ENCODE measurements around the gene TSTD1. TPM values are rescaled to one million over a fixed set of nuclear protein-coding genes. Genes with fewer than 3 reads are reported as not detected.
"Not testable (repeated sequence)": the region's sequence is repeated elsewhere in the genome, so short reads cannot be mapped to it uniquely, and the experiment has no call there.

Gene TSTD1
- total RNA-seq, 1 donor from 2014 or later = 70.2 TPM

GRCh38 chr1:161037661-161038522 is 872 bp downstream of the TSTD1 start:
- intact Hi-C loops (cut with micrococcal nuclease) = loop anchor here (1.0 kb wide), 2 partner anchors 8 to 41 kb away; no protein-coding TSS in a partner anchor
- H3K27me3 Mint-ChIP-seq = no peaks in the 10 kb centered on the region
- no peak for TF ChIP-seq CTCF (IDR thresholded peaks at IDR 0.05)
- H3K9me3 Mint-ChIP-seq = no peaks in the 10 kb centered on the region
- H3K4me1 Mint-ChIP-seq = peaks cover 47% of the 10 kb centered on the region
- peak overlapping the region; percentile 91 for H3K4me3 Mint-ChIP-seq
- ATAC-seq (ENCODE audit: low read depth) (no peak), DNase-seq (no peak)
- peaks cover 43% of the 10 kb centered on the region for H3K36me3 Mint-ChIP-seq (ENCODE audit: low read depth)
- H3K27ac Mint-ChIP-seq = peak overlapping the region; percentile 95
- POLR2A ChIA-PET = interaction anchor here (0.5 to 5.3 kb wide), 15 partner anchors 9 to 528 kb away, joined by 3 to 41 read pairs (median 8); partner anchors contain the start of genes ARHGAP30, DEDD, F11R and KLHDC9
- CTCF ChIA-PET = interaction anchor here (1.4 to 1.7 kb wide), 3 partner anchors 32 to 86 kb away, joined by 3 to 13 read pairs (median 4); partner anchors contain the start of gene ARHGAP30

GRCh38 chr1:161033751-161034150 is 5.0 kb downstream of the TSTD1 start:
- no peak overlapping the region for H3K4me3 Mint-ChIP-seq
- POLR2A ChIA-PET = interaction anchor here (0.9 kb wide), 1 partner anchor 13 kb away, joined by 7 read pairs; no protein-coding TSS in a partner anchor
- intact Hi-C loops (cut with micrococcal nuclease) = no loop called here

GRCh38 chr1:161032409-161032808 is 6.4 kb downstream of the TSTD1 start:
- H3K27me3 Mint-ChIP-seq = no peaks in the 10 kb centered on the region
- ChIA-PET POLR2A (interaction anchor here (0.7 kb wide), 1 partner anchor 9 kb away, joined by 4 read pairs; no protein-coding TSS in a partner anchor), CTCF (no interaction called here)
- ATAC-seq (ENCODE audit: low read depth) = no peak
- DNase-seq = no peak
- H3K36me3 Mint-ChIP-seq (ENCODE audit: low read depth) = peaks cover 11% of the 10 kb centered on the region
- intact Hi-C loops (cut with micrococcal nuclease) = no loop called here
- H3K9me3 Mint-ChIP-seq = no peaks in the 10 kb centered on the region
- H3K27ac Mint-ChIP-seq = no peak overlapping the region
- peaks cover 16% of the 10 kb centered on the region for H3K4me1 Mint-ChIP-seq
- no peak for TF ChIP-seq CTCF (IDR thresholded peaks at IDR 0.05)
- no peak overlapping the region for H3K4me3 Mint-ChIP-seq

More at GRCh38 chr1:161033751-161034150, 5.0 kb downstream of the TSTD1 start:
- Mint-ChIP-seq H3K36me3 (ENCODE audit: low read depth) (peaks cover 12% of the 10 kb centered on the region), H3K4me1 (peaks cover 27% of the 10 kb centered on the region), H3K27me3 (no peaks in the 10 kb centered on the region), H3K9me3 (no peaks in the 10 kb centered on the region), H3K27ac (no peak overlapping the region)
- CTCF ChIA-PET = interaction anchor here (0.9 kb wide), 1 partner anchor 37 kb away, joined by 3 read pairs; no protein-coding TSS in a partner anchor
- TF ChIP-seq CTCF (IDR thresholded peaks at IDR 0.05) = no peak
- ATAC-seq (ENCODE audit: low read depth) (no peak), DNase-seq (no peak)

- no peaks in the 10 kb centered on the region for H3K27me3 Mint-ChIP-seq
- peaks cover 16% of the 10 kb centered on the region for H3K4me1 Mint-ChIP-seq
- POLR2A ChIA-PET = interaction anchor here (0.7 kb wide), 1 partner anchor 10 kb away, joined by 4 read pairs; no protein-coding TSS in a partner anchor
- no peak overlapping the region for H3K4me3 Mint-ChIP-seq
- CTCF ChIA-PET = no interaction called here
- peaks cover 4% of the 10 kb centered on the region for H3K9me3 Mint-ChIP-seq
- DNase-seq (no peak), ATAC-seq (ENCODE audit: low read depth) (no peak)
- H3K36me3 Mint-ChIP-seq (ENCODE audit: low read depth) = peaks cover 14% of the 10 kb centered on the region
- intact Hi-C loops (cut with micrococcal nuclease) = no loop called here
- peak overlapping the region; percentile 37 for H3K27ac Mint-ChIP-seq
- no peak for TF ChIP-seq CTCF (IDR thresholded peaks at IDR 0.05)
Measured at GRCh38 chr1:161031874-161032273, 6.9 kb downstream of the TSTD1 start.

GRCh38 chr1:161029466-161029865 is 9.3 kb downstream of the TSTD1 start:
- H3K9me3 Mint-ChIP-seq; POLR2A ChIA-PET; ATAC-seq (ENCODE audit: low read depth); DNase-seq; CTCF ChIA-PET; H3K27me3 Mint-ChIP-seq; H3K4me3 Mint-ChIP-seq; intact Hi-C loops (cut with micrococcal nuclease); H3K27ac Mint-ChIP-seq: not testable (repeated sequence)
- Mint-ChIP-seq H3K4me1 (peaks cover 18% of the 10 kb centered on the region), H3K36me3 (ENCODE audit: low read depth) (peaks cover 16% of the 10 kb centered on the region)

- H3K4me1 Mint-ChIP-seq = peaks cover 12% of the 10 kb centered on the region
- DNase-seq; H3K9me3 Mint-ChIP-seq; H3K27me3 Mint-ChIP-seq; H3K27ac Mint-ChIP-seq; intact Hi-C loops (cut with micrococcal nuclease); ATAC-seq (ENCODE audit: low read depth); H3K4me3 Mint-ChIP-seq: not testable (repeated sequence)
- ChIA-PET CTCF (interaction anchor here (2.3 kb wide), 1 partner anchor 29 kb away, joined by 7 read pairs; no protein-coding TSS in a partner anchor), POLR2A (interaction anchor here (0.6 to 0.9 kb wide), 4 partner anchors 13 to 363 kb away, joined by 5 to 13 read pairs (median 6); partner anchors contain the start of gene USF1)
- peaks cover 13% of the 10 kb centered on the region for H3K36me3 Mint-ChIP-seq (ENCODE audit: low read depth)
Measured at GRCh38 chr1:161026954-161027353, 11.8 kb downstream of the TSTD1 start.

GRCh38 chr1:161022432-161022831 is 16.3 kb downstream of the TSTD1 start:
- Mint-ChIP-seq H3K4me1 (peaks cover 33% of the 10 kb centered on the region), H3K4me3 (peak overlapping the region; percentile 7)
- ATAC-seq (ENCODE audit: low read depth); H3K27me3 Mint-ChIP-seq; H3K27ac Mint-ChIP-seq; intact Hi-C loops (cut with micrococcal nuclease); H3K36me3 Mint-ChIP-seq (ENCODE audit: low read depth); DNase-seq; H3K9me3 Mint-ChIP-seq: not testable (repeated sequence)
- POLR2A ChIA-PET = interaction anchor here (2.6 to 2.7 kb wide), 2 partner anchors 24 to 74 kb away, joined by 16 to 63 read pairs; partner anchors contain the start of gene USF1
- CTCF ChIA-PET = interaction anchor here (2.9 kb wide), 1 partner anchor 25 kb away, joined by 17 read pairs; no protein-coding TSS in a partner anchor

All from activated B cell treated with CpG ODN at 0.5 μM for 24 hours (primary cell).